Sigmoid colon (tissue), 4 donors: ENCODE data around the gene AHSP.
"Not testable (repeated sequence)": the region's sequence is repeated elsewhere in the genome, so short reads cannot be mapped to it uniquely, and the experiment has no call there.

Experiments used
- CTCF ChIP-seq, 4 experiments: fragments of 450-650 bp in 3 of 4; fragments of 200-600 bp in 1 of 4; IDR thresholded peaks; one replicate each; pipeline ENCODE4 v1.5.1; 2016 to 2019; ENCODE audit warnings: antibody characterized with exemption in 4 of 4, mild to moderate bottlenecking in 3 of 4, moderate library complexity in 2 of 4
- EP300 ChIP-seq, 4 donors: sonication (generic); formaldehyde crosslinking; IDR thresholded peaks; one replicate each; pipeline ENCODE4 v1.6.1; 2017; ENCODE audit warnings: antibody characterized with exemption in 4 of 4

GRCh38 chr16:31539762-31540161, 12.1 kb downstream of the AHSP start:
- not testable (repeated sequence) for TF ChIP-seq CTCF, EP300 (IDR thresholded peaks at IDR 0.05)
